HUES48 (cell line): ENCODE data around the gene ABCA1.
"Not testable (repeated sequence)": the region's sequence is repeated elsewhere in the genome, so short reads cannot be mapped to it uniquely, and the experiment has no call there.

Source experiments
- H3K27ac ChIP-seq: one replicate; pipeline ENCODE4 v1.7.0; 2013; ENCODE audit warnings: low read depth, low read length, inconsistent platforms
- H3K27me3 ChIP-seq: 2 replicates; pipeline ENCODE4 v1.6.1; 2013; ENCODE audit warnings: mild to moderate bottlenecking, low read length; ENCODE audit not compliant: control insufficient read depth, insufficient read depth
- H3K36me3 ChIP-seq: 2 replicates; pipeline ENCODE4 v1.6.1; 2013; ENCODE audit warnings: low read length; ENCODE audit not compliant: control insufficient read depth, insufficient read depth
- H3K4me1 ChIP-seq: 2 replicates; pipeline ENCODE4 v1.6.1; 2013; ENCODE audit warnings: mild to moderate bottlenecking, low read length; ENCODE audit not compliant: control insufficient read depth, insufficient read depth
- H3K4me3 ChIP-seq: 2 replicates; pipeline ENCODE4 v1.5.1; 2013; ENCODE audit warnings: mild to moderate bottlenecking, low read depth, low read length
- H3K9ac ChIP-seq: 2 replicates; pipeline ENCODE4 v1.6.1; 2013; ENCODE audit warnings: mild to moderate bottlenecking, low read depth, low read length, moderate library complexity
- H3K9me3 ChIP-seq: 2 replicates; pipeline ENCODE4 v1.6.1; 2013; ENCODE audit warnings: low read length; ENCODE audit not compliant: control insufficient read depth, insufficient read depth

ABCA1 gene

DNA sequence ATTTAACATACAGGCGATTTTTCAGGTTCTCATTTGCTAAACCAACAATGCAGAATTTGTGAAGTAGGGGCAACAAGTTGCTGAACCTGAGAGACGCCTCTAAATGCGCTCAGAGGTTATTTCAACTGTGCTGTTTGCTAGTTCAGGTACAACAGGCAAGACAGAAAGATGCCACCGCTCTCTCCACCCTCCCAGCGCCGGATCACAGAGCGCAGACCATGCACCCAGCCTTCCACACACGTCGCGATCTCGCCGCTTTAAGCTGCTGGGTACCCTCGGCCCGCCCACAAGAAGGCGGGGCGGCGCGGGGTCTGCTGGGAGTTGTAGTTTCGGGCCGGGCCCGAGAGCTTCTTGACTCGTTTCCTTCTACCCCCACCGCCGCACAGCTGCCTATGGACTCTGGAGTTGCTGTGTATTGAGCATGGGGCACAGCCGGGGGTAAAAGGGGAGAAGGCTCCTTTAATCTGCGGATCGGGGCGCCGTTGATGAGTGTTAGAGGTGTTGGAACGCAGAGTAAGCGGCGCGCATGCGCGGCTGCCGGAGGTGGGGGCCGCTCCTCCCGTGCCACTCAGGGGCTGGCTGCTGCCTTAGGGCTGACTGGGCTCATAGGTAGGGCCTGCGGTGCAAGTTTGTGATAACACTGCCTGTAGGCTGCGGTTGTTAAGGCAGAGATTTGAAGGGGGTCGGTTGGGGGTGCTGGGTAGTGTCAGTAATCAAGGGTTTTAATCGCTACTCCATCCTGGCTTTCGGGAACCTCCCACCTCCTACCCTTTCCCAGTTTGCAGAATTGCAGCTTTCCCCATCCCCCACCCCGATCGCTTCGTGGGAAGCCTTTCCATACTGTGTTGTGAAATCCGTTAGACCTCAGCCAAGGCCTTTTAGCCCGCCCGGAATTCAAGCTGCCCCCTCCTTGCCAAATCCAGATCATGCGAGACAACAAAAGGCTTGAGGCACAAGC, 40.3 kb upstream of the ABCA1 start:
- peak overlapping the region; percentile 79 for H3K9ac ChIP-seq
- H3K36me3 ChIP-seq, result no peaks in the 10 kb centered on the region
- H3K4me1 ChIP-seq, result peaks cover 27% of the 10 kb centered on the region
- H3K9me3 ChIP-seq, result no peaks in the 10 kb centered on the region
- H3K27me3 ChIP-seq, result no peaks in the 10 kb centered on the region
- peak overlapping the region; percentile 90 for H3K27ac ChIP-seq
- peak overlapping the region; percentile 95 for H3K4me3 ChIP-seq

GRCh38 chr9:104963076-104963475, 35.1 kb upstream of the ABCA1 start:
- Histone ChIP-seq H3K4me3 (no peak overlapping the region), H3K36me3 (no peaks in the 10 kb centered on the region), H3K27ac (no peak overlapping the region), H3K9ac (no peak overlapping the region), H3K9me3 (no peaks in the 10 kb centered on the region), H3K4me1 (peaks cover 25% of the 10 kb centered on the region), H3K27me3 (no peaks in the 10 kb centered on the region)

DNA sequence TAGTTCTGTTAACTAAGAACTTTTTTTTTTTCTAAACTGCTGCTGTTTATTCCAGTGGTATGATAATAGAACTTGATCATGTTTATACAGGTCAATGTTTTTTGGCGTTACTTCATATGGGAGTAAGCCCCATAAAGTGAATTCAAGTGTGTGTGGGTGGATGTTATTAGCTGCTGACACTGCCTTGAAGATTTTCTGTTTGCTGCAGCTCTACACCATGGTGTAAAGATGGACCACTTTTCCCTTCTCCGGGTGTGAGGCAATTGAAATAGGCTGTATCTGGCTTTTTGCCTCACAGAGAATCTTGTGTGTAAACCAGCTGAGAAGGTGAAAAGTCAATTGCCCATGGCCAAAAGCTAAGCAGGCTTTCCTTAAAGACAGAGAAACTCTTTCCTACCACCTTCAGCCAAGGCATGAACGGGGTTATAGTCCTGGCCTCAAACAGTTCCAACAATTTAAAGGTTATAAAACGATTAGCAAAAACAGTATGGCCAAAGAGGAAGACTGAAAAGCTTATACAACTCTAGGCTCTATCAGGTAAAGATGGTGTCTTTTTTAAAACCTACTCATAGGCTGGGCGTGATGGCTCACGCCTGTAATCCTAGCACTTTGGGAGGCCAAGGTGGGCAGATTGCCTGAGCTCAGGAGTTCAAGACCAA, 33.9 kb upstream of the ABCA1 start:
- Histone ChIP-seq H3K36me3 (no peaks in the 10 kb centered on the region), H3K9me3 (no peaks in the 10 kb centered on the region), H3K9ac (no peak overlapping the region), H3K4me1 (peaks cover 22% of the 10 kb centered on the region), H3K27me3 (no peaks in the 10 kb centered on the region), H3K4me3 (no peak overlapping the region), H3K27ac (peak overlapping the region; percentile 84)

- H3K9me3 ChIP-seq, result no peaks in the 10 kb centered on the region
- H3K4me1 ChIP-seq, result peaks cover 22% of the 10 kb centered on the region
- no peak overlapping the region for H3K4me3 ChIP-seq
- H3K27ac ChIP-seq, result peak overlapping the region; percentile 84
- no peaks in the 10 kb centered on the region for H3K36me3 ChIP-seq
- no peak overlapping the region for H3K9ac ChIP-seq
- no peaks in the 10 kb centered on the region for H3K27me3 ChIP-seq
Observed at GRCh38 chr9:104961238-104961637, 33.3 kb upstream of the ABCA1 start.

DNA sequence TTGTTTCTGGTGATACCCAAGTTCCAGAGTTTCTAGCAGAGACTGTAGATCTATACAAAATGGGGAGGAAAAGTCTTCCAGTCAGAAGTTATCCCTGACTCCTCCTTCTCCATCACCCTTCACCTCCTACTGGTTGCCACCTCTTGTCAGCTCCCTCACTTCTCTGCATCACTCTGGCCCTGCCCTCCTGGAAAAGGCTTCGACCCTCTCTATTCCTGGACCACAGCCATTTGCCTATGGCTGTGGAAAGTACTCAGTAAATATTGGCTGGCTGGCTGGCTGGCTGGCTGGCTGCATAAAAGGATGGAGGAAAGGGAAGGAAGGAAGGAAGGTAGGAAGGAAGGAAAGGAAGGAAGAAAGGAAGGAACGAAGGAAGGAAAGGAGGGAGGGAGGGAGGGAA, 32.7 kb upstream of the ABCA1 start:
- H3K9me3 ChIP-seq, result no peaks in the 10 kb centered on the region
- no peak overlapping the region for H3K4me3 ChIP-seq
- H3K27ac ChIP-seq, result no peak overlapping the region
- no peaks in the 10 kb centered on the region for H3K27me3 ChIP-seq
- H3K9ac ChIP-seq, result no peak overlapping the region
- H3K4me1 ChIP-seq, result peaks cover 22% of the 10 kb centered on the region
- H3K36me3 ChIP-seq, result no peaks in the 10 kb centered on the region

- no peak overlapping the region for H3K4me3 ChIP-seq
- peaks cover 22% of the 10 kb centered on the region for H3K4me1 ChIP-seq
- H3K9ac ChIP-seq, result no peak overlapping the region
- no peak overlapping the region for H3K27ac ChIP-seq
- no peaks in the 10 kb centered on the region for H3K9me3 ChIP-seq
- no peaks in the 10 kb centered on the region for H3K36me3 ChIP-seq
- H3K27me3 ChIP-seq, result no peaks in the 10 kb centered on the region
Observed at GRCh38 chr9:104958751-104959150, 30.8 kb upstream of the ABCA1 start.

- not testable (repeated sequence) for H3K4me3 ChIP-seq, H3K9ac ChIP-seq, H3K9me3 ChIP-seq, H3K36me3 ChIP-seq, H3K27me3 ChIP-seq, H3K27ac ChIP-seq
- peaks cover 22% of the 10 kb centered on the region for H3K4me1 ChIP-seq
Observed at GRCh38 chr9:104958006-104958405, 30.1 kb upstream of the ABCA1 start.

DNA sequence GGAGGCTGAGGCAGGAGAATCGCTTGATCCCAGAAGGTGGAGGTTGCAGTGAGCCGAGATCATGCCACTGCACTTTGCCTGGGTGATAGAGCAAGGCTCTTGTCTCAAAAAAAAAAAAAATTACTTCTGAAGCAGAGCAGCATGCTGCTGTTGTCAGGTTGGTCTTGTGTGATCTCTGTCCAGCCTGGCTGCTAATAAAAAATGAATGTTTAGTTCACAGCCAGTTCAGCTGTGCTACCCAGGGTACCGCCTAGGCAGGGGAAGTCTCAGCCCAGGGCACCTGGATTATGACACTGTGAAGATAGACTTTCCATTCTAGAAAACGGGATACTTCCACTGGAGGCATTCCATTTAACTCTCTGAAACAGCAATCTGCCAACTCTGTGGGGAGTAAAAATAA, 23.5 kb upstream of the ABCA1 start:
- Histone ChIP-seq H3K9ac (no peak overlapping the region), H3K36me3 (no peaks in the 10 kb centered on the region), H3K27ac (no peak overlapping the region), H3K27me3 (no peaks in the 10 kb centered on the region), H3K4me3 (no peak overlapping the region), H3K9me3 (no peaks in the 10 kb centered on the region), H3K4me1 (no peaks in the 10 kb centered on the region)

DNA sequence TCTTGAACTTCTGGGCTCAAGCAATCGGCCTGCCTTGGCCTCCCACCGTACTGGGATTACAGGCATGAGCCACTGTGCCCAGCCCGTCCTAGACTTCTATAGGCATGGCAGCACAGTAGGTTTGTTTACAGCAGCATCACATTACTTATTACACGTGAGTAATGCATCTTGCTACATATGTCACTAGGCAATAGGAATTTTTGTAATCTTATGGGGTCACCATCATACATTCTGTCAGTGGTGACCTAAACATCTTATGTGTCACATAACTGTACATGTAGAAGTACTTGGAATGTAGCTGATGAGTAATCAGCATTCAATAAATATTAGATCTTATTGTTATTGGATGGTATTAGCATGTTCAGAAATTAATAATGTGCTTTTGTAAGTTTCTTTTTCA, 22.9 kb upstream of the ABCA1 start:
- H3K27me3 ChIP-seq, result no peaks in the 10 kb centered on the region
- H3K36me3 ChIP-seq, result no peaks in the 10 kb centered on the region
- no peak overlapping the region for H3K27ac ChIP-seq
- H3K4me3 ChIP-seq, result no peak overlapping the region
- H3K9me3 ChIP-seq, result no peaks in the 10 kb centered on the region
- no peak overlapping the region for H3K9ac ChIP-seq
- H3K4me1 ChIP-seq, result no peaks in the 10 kb centered on the region

DNA sequence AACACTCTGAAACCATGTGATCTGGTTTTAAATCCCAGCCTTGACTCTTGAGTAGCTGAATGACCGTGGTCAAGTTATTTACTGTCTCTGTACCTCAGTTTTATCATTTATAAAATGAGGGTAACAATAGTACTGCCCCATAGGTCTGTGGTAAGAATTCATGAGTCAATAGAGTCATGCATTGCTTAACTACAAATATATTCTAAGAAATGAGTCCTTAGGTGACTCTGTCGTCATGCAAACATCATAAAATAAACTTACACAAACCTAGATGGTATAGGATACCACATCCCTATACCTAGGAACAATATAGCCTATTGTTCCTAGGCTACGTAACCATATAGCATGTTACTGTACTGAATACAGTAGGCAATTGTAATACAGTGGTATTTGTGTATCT, 20.3 kb upstream of the ABCA1 start:
- Histone ChIP-seq H3K9ac (no peak overlapping the region), H3K4me3 (no peak overlapping the region), H3K4me1 (peaks cover 4% of the 10 kb centered on the region; the same call in 1 of the 2 replicates), H3K9me3 (no peaks in the 10 kb centered on the region), H3K36me3 (no peaks in the 10 kb centered on the region), H3K27ac (no peak overlapping the region), H3K27me3 (no peaks in the 10 kb centered on the region)

DNA sequence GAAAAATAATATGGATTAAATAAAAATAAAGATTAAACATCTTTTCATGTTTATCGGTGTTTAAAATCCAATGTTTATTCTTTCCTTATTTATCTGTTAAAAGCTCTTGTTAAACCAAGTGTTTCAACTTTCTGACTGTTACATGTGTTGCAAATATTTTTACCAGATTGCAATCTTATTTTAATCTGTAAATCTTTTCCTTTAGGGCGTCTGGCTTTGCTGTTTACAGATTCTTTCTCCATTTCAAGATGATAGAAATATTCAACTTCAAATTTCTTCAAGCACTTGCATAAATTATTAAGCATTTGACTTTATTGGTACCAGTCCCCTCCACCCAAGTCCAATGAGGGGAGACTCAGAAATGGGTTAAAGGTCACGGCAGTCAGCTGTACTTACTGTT, 16.9 kb upstream of the ABCA1 start:
- Histone ChIP-seq H3K4me1 (peaks cover 7% of the 10 kb centered on the region), H3K9me3 (no peaks in the 10 kb centered on the region), H3K36me3 (no peaks in the 10 kb centered on the region), H3K4me3 (no peak overlapping the region), H3K27me3 (no peaks in the 10 kb centered on the region), H3K9ac (no peak overlapping the region), H3K27ac (no peak overlapping the region)
